ENCODE data around the gene RHCG. TPM values are rescaled to one million over a fixed set of nuclear protein-coding genes. Genes with fewer than 3 reads are reported as not detected.

Gene RHCG
- total and polyA plus RNA-seq, 2 of the 13 experiments (the other 11 are each of a cell fraction or from before 2014, with no cell fraction given): not detected

DNA sequence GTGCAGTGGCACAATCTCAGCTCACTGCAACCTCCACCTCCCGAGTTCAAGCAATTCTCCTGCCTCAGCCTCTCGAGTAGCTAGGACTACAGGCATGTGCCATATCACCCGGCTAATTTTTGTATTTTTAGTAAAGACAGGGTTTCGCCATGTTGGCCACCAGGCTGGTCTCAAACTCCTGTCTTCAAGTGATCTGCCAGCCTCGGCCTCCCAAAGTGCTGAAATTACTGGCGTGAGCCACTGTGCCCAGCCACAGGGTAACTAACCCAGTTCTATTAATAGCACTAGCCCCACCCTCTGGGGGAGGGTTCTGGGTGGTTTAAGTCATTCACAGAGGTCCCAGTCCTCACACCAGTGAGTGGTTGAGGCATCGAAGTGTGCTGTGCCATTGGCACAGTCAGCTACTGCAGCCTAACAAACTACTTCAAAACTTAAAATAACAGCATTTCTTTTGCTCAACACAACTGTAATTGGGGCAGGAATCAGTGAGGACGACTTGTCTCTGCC, 44.0 kb downstream of the RHCG start:
- no peak overlapping the region for H3K4me2 ChIP-seq (ENCODE audit: low read depth, low read length)
- 33% methylated on average over 8 of the region's 8 CpGs for WGBS (ENCODE audit: low lambda C conversion rate)
- H3K27ac ChIP-seq (ENCODE audit: extremely low read length, insufficient read depth, low read length): no peak overlapping the region
- BruUV-seq (replicated peaks): no TSS peak
- ChIA-PET CTCF (ENCODE audit: low intra/inter-chr PET ratio, low total read pairs) (no interaction called here), POLR2A (no interaction called here)
- H3K9me3 ChIP-seq (ENCODE audit: low read length): no peaks in the 10 kb centered on the region
- ATAC-seq (no peak), FAIRE-seq (no peak), DNase-seq (ENCODE audit: low spot score) (no peak)
- no peaks in the 10 kb centered on the region for H3K79me2 ChIP-seq (ENCODE audit: insufficient read depth, low read length)
- H3K4me3 ChIP-seq (replicated peaks in 1 of 3; ENCODE audit: insufficient read depth in 1 of 3, low read depth in 2 of 3, low read length in 3 of 3): no peak overlapping the region
- in situ Hi-C loops (cut with HindIII; ENCODE audit: extremely low pct_ligation_motif_present, low pct_unique_long_range_greater_than_20kb): no loop called here
- H4K20me1 ChIP-seq (ENCODE audit: insufficient read depth, low read length): no peaks in the 10 kb centered on the region
- intact Hi-C loops (cut with micrococcal nuclease; ENCODE audit: unreplicated experiment): no loop called here
- no peak overlapping the region for H2AFZ ChIP-seq (ENCODE audit: low read length)
- TF ChIP-seq ZNF343 (CRISPR knock-in tag; IDR thresholded peaks at IDR 0.05): no peak
- TF ChIP-seq ZNF496 (CRISPR knock-in tag; IDR thresholded peaks at IDR 0.05; ENCODE audit: insufficient replicate concordance): no peak
- no peak for TF ChIP-seq NR1H2 (CRISPR knock-in tag; IDR thresholded peaks at IDR 0.05; ENCODE audit: borderline replicate concordance, low read depth)
- TF ChIP-seq MED1 (CRISPR knock-in tag; IDR thresholded peaks at IDR 0.05): no peak
- no peak for TF ChIP-seq BRD4 (CRISPR knock-in tag; IDR thresholded peaks at IDR 0.05)
- TF ChIP-seq TSC22D2 (CRISPR knock-in tag; IDR thresholded peaks at IDR 0.05; ENCODE audit: borderline replicate concordance): no peak
- TF ChIP-seq, protein P1, sequence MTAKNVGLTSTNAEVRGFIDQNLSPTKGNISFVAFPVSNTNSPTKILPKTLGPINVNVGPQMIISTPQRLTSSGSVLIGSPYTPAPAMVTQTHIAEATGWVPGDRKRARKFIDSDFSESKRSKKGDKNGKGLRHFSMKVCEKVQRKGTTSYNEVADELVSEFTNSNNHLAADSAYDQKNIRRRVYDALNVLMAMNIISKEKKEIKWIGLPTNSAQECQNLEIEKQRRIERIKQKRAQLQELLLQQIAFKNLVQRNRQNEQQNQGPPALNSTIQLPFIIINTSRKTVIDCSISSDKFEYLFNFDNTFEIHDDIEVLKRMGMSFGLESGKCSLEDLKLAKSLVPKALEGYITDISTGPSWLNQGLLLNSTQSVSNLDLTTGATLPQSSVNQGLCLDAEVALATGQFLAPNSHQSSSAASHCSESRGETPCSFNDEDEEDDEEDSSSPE (CRISPR knock-in tag; IDR thresholded peaks at IDR 0.05): no peak
- TF ChIP-seq, protein P2, sequence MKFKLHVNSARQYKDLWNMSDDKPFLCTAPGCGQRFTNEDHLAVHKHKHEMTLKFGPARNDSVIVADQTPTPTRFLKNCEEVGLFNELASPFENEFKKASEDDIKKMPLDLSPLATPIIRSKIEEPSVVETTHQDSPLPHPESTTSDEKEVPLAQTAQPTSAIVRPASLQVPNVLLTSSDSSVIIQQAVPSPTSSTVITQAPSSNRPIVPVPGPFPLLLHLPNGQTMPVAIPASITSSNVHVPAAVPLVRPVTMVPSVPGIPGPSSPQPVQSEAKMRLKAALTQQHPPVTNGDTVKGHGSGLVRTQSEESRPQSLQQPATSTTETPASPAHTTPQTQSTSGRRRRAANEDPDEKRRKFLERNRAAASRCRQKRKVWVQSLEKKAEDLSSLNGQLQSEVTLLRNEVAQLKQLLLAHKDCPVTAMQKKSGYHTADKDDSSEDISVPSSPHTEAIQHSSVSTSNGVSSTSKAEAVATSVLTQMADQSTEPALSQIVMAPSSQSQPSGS (CRISPR knock-in tag; IDR thresholded peaks at IDR 0.05): no peak
- TF ChIP-seq GATAD1 (CRISPR knock-in tag; IDR thresholded peaks at IDR 0.05): no peak
- H3K36me3 ChIP-seq (replicated peaks in 1 of 2; ENCODE audit: control insufficient read depth in 1 of 2, insufficient read depth in 2 of 2, low read length in 2 of 2): no peaks in the 10 kb centered on the region
- peaks cover 5 to 28% of the 10 kb centered on the region in 2 experiments; a peak in 4 of 5 replicates for H3K27me3 ChIP-seq (ENCODE audit: control insufficient read depth in 1 of 2, insufficient read depth in 2 of 2, low read length in 2 of 2)
- peaks cover 27% of the 10 kb centered on the region for H3K4me1 ChIP-seq (ENCODE audit: insufficient read depth, low read length)
- no peak overlapping the region for H3K9ac ChIP-seq (ENCODE audit: insufficient read depth, low read depth, low read length)
